Sigmoid colon (tissue), 4 donors: ENCODE results near the gene BPNT1.
A peak's percentile ranks its signal among the peaks of the same experiment; 100 is the strongest.

Experiments used
- CTCF ChIP-seq, 4 experiments: fragments of 450-650 bp in 3 of 4; fragments of 200-600 bp in 1 of 4; IDR thresholded peaks; one replicate each; pipeline ENCODE4 v1.5.1; 2016 to 2019; ENCODE audit warnings: antibody characterized with exemption in 4 of 4, mild to moderate bottlenecking in 3 of 4, moderate library complexity in 2 of 4
- EP300 ChIP-seq, 4 donors: sonication (generic); formaldehyde crosslinking; IDR thresholded peaks; one replicate each; pipeline ENCODE4 v1.6.1; 2017; ENCODE audit warnings: antibody characterized with exemption in 4 of 4
- POLR2A ChIP-seq, 2 donors: fragments of 450-650 bp; IDR thresholded peaks; one replicate each; pipeline ENCODE4 v1.6.1; 2016; ENCODE audit warnings: antibody characterized with exemption in 2 of 2, mild to moderate bottlenecking in 2 of 2, moderate library complexity in 2 of 2

DNA sequence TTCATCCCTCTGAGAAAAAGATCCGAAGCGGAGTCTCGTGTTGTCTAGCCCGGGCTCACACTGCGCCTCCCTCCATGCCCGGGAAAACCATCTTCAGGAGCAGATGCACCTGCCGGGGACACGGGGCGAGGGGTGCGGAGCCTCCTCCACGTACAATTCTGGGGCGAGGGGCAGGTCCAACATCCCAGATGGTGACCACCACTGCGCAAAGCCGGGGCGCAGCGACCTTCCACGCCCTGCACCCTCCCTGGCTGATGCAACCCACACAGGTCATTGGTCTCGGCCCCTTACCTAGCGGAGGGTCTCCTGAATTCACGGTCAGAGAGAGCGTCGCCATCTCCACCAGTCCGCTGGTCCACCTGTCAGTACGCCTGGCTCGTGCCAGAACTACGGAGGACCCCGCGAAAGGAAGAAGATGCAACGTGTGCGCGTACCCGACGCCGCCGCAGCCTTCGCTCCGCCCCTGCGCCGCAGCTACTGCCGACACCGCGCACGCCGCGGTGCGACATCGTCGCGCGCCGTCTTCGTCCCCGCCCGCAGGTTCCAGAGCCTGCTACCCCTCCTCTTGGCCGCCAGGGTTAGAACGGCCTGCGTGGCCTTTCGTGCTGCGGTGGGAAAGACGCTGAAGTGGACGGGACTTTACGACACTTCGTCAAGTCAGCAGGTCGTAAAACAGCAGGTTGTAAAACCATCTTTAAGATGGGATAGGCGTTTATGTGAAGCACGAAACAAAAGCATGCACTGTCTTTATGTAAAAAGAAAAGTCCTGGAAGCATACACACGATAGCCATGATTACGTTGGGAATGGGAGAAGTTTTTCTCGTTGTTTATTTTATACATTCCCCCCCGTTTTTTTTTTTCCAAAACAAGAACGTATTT, 43.3 kb downstream of the BPNT1 start, which contains the start of gene EPRS1:
- TF ChIP-seq EP300 (IDR thresholded peaks at IDR 0.05): peak in 1 of 4 donors; percentile 38
- peak; percentile 71 to 89 (median 86) for TF ChIP-seq CTCF (IDR thresholded peaks at IDR 0.05)
- peak; percentile 44 to 60 for TF ChIP-seq POLR2A (IDR thresholded peaks at IDR 0.05)
